Stimulated activated CD4-positive, alpha-beta T cell treated with anti-CD3 and anti-CD28 coated beads, Interleukin-12 subunit alpha, Interleukin-12 subunit beta, amount 100 ng/mL, for 48 hours (primary cell): ENCODE results near the gene KIRREL3.

Source experiments
- DNase-seq, 3 donors: peaks; one replicate each; pipeline ENCODE4 v3.0.0-alpha.2; 2020; ENCODE audit warnings: low read depth in 2 of 3, low spot score in 1 of 3

The KIRREL3 gene

DNA sequence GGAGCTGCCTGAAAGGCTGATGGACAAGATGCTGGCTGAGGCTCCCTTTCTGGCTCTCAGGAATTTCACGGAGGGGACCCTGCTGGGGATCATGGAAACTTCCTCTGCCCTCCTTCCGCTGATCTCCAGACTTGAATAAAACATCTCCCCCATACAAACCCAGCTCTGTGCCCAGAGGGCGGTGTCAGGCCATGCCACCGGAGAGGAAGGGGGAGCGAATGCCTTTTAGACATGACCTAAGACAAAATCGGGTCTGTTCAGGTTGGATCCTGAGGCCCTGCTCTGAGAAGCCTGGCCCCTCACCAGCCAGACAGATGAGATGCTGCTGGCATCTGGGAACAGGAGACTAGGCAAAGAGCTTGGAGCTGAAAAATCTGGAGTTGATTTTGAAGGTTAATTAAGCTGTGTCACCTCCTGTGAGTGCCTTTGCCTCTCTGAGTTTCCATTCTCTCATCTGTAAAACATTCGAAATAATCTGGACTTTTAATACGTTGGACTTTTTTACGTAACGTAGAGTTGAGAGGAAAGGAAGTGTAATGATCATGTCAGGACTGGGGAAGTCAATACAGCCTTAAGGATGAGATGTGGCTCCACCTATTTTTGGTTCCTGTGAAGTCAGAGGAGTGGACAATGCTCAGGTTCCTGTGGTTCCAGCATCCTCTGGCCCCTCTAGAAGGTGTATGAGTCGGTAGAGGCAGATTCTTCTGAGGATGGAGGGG, 481.4 kb downstream of the KIRREL3 start:
- no peak for DNase-seq

DNA sequence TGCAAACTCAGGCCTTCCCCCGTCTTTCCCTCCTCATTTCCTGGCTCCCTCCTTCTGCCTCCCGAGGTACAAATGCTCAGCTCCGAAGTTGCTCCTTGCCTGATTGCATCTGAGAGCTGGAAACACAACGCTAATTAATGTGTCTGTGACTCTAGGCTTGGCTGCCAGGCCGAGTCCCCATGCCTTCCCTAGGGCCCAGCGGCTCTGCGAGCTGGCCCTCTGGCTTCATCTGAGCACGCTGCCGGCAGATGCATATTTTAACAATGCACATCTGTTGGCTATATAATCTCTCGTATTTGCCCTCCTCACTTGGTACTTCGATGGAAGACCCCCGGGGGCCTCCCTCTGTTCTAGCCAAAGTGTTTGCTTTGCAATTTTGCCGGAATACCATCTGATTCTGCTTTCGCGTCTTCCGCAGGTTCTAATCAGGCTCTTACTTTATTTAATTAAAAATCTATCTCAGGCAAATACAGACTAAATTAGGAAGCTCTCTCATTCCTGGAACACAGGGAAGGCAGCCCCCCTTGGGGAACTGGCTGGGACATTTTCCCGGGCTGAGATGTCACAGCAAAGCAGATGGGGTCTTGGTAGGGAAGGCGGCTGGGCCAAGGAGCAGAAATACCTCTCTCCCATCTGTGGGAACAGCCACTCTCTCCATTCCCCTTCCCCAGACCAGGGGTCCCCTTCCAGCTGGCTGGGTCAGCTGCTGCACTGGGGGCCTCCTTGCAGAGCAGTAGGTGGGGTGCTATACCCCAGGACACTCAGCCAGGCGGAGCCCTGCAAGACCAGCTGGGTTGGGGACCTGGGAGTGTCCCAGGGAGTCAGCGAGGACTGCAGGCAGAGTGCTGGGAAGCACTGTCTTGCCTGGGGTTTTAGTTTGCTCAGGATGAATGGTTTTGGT, 482.2 kb downstream of the KIRREL3 start:
- DNase-seq = no peak

DNA sequence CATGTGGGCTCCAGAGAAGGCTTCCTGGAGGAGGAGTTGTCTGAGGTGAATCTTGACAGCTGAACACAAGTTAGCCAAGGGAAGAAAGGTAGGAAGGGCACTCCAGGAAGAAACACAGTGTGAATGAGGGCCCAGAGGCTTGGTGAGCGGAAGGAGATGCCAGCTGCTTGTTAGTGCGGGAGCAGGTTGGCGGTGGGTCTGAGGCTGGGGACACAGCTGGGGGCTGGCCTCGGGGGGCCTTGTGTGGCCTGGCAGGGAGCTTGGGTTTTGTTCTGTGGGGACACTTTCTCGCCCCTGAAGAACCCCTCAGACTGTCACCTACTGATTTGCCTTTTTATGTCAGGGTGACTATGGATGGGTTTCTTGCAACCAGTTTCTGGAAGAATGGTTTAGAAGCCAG, 485.1 kb downstream of the KIRREL3 start:
- DNase-seq = no peak

DNA sequence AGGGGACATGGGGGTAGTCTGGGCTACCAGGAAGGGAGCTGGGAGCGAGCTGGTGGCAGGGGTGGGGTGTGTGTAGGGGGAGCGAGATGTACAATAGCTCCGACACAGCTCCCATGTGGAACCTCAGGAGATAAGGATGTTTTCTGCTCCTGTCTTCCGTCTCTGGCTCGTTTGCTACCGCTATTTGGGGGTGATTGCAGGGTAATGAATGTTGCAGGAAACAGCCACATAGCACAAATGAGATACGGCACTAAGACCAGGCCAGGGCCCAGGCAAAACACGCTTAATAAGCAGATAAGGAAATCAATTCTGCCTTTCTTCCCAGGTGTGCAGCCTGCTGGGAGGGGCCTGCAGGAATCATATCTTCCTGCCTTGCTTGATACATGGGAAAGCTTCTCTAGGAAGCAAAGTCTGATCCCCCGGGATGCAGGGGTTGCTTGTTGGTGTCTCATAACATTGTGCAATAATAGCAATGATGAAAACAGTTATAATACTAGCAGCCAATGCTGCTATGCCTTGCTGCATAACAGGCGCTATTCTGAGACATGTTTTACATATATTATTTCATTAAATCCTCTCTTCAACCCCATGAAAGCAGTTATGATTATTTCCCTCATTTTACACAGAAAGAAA, 486.4 kb downstream of the KIRREL3 start:
- DNase-seq = no peak

DNA sequence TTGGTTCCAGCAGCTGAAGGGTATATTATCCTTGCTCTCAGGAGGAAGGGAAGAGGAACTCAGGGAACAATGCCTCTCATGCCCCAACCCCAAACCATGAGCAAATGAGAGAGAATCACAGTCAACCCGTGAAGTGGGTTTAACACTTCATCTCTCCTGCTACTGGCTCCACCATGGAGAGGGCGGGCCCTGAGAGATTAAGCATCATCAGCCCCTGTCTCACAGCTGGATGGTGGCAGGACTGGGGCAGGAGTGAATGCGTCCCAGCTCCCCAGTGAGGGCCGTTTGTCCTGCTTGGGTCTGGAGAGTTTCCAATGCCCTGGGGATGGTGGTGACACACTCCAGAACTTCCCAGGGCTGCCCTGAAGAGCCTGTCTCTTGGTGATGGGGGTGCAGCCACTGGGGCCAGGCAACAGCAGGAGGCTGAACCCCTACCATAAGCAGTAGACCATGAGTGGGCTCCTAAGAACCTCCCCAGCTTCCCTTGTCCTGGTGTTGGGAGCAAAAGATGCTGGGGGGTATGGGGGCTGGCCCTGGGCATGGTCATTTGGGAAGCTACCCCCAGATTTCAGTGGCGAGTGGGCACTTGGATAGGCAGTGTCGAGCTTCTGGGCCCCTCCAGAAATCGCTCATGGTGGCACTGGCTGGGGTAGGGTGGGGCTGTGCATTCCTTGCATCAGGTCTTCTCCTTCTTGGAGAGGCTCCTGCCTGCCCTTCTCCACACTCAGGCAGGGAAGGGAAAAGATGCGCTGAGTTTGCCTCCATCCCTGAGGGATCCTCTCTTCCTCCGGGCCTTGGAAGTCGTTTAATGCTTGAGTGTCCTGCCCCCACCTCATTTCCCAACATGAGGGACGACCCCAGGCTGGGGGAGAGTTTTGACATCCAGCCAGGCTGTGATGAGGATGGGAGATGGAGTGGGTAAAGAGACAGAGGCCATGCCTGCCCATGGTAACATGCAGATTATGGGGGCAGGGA, 487.5 kb downstream of the KIRREL3 start:
- DNase-seq = no peak

DNA sequence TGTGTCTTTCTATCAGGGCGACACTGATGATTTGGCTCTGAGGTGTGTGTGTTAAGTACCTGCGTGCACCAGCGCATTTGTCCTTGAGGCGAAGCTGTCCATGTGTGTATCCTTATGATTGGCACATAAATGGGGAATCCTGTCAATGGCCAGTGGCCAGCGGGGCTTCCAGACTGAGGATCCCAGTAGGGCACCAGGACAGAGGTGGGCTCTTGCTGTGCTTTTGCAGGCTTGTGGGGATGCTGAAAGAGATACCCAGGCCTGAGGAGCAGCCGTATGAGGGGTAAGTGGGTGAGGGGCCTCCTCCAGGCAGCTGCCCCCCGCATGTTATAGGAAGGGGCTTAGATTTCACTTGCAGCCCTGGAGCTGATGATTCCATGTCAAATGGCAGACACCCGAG, 488.3 kb downstream of the KIRREL3 start:
- no peak for DNase-seq

DNA sequence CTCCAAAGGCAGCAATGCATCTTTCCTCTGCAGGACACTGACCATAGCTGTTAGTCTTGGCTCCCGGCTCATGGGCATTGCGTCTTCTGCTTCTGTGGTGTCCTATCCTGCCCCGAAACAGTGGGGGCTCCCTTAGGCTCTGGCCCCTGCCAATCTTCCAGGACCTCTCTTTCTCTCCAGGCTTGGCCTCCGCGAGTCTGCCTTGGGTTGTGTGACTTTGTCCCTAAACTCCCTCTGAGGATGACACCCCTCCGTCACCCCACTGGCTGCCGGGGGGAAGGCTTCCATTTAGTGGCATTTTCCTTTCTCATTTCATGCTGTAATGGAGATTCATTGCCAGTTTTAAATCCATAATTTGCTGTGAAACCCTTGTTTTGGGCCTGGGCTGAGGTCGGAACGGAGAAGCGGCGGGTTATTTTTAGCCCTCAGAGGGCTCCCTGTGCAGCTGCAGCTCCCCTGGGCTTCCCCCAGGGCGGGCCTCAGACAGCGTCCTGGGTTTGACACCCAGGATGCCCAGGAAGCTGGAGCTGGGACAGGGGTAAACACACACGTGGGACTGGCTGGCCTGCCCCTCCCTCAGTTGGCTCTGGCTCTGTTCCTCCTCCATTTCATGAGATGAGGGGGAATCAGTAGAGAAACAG, 489.0 kb downstream of the KIRREL3 start:
- no peak for DNase-seq

DNA sequence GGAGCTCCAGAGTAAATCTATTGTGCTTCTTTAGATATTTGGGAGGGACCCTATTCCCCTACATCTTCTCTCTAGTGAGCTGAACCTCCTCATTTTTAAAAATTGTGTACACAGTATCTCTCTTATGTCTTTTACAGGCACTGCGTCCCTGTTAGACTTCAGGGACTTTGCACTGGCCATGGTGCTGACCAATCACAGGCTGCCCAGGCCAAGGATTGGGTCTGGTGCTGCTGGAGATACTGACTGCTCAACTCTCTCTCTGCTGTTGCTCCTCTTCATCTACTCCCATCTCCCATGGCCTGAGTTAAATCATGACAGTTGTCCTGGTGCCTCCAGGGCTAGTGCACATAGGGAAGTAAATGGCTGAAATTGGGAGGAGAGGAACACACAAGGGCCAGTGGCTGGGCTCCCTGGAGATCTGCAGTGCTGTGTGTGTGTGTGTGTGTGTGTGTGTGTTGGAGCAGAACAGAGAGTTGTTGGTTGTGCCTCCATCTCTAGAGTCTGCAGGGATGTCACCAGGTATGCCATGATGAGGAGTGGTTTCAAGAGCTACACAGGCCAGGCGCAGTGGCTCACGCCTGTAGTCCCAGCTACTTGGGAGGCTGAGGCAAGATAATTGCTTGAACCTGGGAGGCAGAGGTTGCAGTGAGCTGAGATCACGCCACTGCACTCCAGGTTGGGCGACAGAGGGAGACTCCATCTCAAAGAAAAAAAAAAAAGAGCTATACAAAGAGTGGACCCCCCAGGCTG, 489.8 kb downstream of the KIRREL3 start:
- no peak for DNase-seq

DNA sequence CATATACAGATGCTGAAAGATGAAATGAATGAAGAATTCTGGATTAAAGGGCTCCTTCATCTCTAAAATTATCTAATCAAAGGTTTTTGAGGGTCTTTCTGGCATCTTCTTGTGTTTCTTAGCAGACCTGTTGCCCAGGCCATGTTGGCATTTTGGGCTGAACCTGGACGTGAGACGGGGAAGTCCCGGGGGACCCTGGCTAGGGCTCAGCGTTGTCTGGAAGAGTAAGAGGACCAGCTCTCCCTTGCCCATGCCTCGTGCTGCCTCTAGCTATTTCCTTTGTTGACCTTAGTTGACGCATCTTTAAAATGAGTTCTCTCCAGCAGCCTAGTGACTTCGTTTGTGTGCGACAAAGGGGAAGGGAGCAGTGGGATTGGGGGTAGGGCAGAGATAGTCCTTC, 492.9 kb downstream of the KIRREL3 start:
- no peak for DNase-seq

DNA sequence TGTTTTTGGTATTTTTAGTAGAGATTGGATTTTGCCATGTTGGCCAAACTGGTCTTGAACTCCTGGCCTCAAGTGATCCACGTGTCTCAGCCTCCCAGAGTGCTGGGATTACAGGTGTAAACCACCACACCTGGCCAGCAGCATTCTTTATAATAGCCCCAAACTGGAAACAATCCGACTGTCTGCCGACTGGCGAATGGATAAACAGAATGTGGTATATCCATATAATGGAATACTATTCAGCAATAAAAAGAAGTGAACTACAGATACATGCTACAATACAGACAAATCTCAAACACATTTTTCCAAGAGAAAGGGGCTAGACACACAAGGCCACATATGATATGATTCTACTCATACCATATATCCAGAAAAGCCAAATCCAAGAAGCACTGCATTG, 493.8 kb downstream of the KIRREL3 start:
- no peak for DNase-seq

DNA sequence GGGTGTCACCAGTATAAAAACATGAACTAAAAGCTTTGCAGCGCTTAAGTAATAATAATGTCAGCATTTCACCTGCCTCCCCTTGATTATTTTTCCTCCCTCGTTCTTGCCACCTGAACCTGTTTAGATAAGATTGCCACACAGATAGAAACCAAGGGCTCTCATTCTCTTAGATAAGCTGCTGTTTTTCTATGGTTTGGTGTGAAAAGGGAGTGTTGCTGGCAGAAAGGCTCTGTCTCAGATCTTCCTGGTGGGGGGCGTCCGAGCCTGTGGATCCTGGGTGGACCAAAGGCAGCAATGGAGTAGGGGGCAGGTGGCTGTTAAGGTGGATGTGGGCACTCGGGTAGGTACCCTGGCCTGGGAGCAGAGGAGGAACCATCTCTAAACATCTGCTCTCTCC, 497.6 kb downstream of the KIRREL3 start:
- no peak for DNase-seq

DNA sequence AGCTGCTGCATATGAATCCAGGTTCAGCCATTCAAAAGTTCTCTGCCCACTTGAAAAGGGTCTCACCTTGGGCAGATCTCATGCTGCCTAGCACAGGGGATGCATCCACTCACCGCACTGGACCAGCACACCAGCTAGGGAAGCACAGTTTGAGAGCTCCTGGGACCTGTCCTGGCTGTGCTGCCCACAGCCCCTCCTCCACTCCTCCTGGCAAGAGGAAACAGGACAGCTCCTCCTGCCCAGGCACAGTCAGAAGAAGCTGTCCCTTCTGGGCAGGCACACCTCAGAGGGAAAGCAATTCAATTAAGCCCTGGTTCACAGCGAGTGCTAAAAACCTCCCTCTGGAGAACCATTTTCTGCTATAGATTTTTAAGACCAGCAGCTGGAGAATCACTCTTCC, 498.4 kb downstream of the KIRREL3 start:
- DNase-seq = no peak

DNA sequence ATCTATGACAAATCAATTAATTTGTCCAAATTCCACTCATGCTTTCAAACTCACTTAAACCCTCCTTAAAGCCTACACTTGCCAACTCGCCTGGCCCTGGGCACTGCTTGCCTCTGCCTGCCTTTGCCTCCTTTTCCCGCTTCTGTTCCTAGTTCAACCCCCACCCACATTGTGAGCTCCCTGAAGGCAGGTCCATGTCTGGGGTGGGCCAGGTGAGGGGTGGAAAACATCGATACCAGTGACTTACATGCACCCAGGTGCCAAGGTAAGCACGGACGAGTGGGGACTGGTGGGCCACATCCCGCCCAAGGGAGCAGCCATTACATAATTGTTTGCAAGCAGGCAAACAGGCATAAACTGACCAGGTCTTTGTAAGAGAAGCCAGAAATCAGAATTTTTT, 498.9 kb downstream of the KIRREL3 start:
- no peak for DNase-seq

DNA sequence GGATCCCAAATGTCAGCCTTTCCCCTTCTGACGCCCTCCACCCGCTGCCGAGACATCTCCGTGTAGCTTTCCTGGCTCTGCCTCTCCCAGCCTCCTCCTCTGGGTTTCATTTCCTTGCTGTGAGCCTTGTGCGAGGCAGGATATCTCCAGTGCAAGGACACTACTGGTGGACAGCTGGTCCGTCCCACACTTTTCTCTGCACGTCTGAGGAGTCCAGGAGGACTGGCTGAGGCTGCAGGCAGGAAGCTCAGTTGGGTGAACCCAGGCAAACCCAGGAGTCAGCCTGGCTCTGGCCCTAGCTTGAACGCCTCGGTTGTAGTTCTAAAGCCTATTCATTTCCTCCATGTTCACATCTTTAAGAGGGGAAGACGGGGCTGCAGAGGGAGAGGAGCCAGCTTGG, 499.6 kb downstream of the KIRREL3 start:
- DNase-seq = no peak

DNA sequence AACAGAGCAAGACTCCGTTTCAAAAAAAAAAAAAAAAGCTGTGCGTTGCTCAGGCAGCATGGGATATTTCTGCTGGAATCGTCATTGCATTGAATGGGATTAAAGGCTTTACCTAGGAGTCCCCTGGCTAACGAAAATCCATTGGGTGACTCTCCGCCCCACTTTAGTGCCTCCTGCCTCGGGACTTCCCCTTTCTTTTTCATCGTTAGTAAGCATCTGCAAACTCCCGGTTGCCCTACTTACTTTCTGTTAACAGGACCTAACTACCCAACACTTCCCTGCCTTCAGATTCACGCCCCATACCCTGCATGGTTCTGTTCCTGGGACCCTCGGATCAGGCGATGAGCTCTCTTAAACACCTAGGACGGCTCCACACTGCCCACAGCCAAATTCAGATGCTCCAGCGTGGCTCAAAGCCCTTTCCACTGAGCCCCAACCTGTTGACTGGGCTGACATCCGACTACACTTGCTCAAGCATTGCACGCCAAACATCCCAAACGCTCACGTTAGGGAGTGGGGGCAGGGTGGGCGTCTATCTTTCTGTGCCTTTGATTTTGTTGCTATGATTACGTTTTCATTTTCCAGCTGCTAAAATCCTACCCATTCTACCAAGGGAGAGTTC, 501.3 kb downstream of the KIRREL3 start:
- DNase-seq = no peak

DNA sequence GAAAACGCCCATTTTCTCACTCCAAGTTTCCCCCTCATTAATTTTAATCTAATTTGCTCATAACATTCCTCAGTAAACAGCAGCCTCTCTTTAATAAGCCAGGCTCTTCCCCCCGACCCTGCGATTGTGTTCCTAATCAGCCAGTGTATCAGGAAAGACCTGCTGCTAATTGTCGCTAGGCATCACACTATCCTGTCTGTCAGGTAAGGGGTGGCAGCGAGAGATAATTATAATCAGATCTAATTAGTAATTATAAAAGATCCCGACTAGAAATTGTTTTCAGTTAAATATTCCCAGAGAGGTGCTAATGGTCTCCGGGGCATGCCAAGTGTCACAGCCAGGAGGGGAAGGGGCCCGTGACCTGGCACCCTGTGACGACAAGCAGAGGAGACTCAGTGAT, 502.3 kb downstream of the KIRREL3 start:
- DNase-seq = no peak

DNA sequence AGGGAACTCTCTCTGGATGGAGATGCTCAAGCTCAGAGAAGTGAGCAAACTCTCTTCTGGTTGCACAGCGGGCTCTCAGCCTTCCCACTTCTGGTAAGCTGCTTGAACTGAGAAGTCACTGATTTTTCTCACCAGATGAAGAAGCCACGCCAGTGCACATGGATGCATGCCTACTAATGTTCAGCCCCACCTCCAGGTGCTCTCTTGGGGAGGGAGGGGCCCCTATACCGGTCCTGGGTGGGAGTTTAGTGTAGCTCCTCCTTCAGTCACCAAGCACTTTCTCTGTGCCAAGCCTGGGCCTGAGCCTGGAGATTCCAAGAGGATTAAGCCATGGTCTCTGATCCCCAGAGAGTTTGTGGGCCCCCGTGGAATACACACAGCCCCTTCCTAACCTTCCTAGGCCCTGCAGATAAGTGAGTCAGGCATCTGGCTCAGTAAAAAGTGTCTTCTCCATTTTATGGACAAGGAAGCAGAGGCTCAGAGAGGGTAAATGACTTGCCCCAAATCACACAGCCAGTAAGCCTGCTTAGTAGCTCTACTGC, 502.9 kb downstream of the KIRREL3 start:
- DNase-seq = no peak

DNA sequence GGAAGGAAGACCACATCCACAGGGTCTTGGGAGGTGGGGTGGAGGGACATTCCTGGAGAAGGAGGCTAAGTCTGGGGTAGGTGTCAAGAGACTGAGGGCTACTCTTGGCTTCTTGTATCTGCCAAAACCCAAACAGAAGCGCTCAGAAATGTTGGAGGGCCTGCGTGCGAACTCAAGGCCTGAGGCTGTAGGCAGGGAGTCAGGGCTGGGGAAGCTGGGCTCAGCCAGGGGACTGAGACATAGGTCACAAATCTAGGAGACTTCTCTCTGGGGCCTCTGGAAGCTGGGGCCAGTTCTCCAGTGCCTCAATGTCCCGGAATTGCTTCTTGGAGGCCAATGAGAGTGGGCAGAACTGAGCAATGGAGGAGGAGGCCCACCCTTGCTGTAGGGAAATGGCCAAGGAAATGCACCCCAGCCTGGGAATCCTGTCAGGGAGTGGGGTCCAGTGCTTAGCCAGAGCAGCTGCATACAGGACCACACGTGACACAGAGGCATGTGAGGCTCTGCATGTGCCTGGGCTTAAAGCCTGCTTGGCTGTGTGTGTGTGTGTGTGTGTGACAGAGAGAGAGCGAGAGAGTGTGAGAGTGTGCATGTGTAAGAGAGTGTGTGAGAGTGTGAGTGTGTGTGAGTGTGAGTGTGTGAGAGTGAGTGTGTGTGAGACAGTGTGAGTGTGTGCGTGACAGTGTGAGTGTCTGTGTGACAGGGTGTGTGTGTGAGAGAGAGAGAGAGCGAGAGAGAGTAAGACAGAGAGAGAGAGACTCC, 503.8 kb downstream of the KIRREL3 start:
- no peak for DNase-seq
